Activated CD8-positive, alpha-beta memory T cell treated with anti-CD3 and anti-CD28 coated beads, Interleukin-2, amount 10 ng/mL, durations not matched to agents 7 days and 5 days (primary cell): ENCODE data around the gene HEATR5A. TPM values are rescaled to one million over a fixed set of nuclear protein-coding genes. Genes with fewer than 3 reads are reported as not detected.
A peak's percentile ranks its signal among the peaks of the same experiment; 100 is the strongest.
"Not testable (repeated sequence)": the region's sequence is repeated elsewhere in the genome, so short reads cannot be mapped to it uniquely, and the experiment has no call there.

ENCODE experiments used
- ATAC-seq: fragments of 150-1000 bp; cut with Tn5 transposase; one replicate; pipeline ENCODE4 v1.10.0; 2021; ENCODE audit warnings: moderate library complexity
- CTCF ChIA-PET: fragments of 350-600 bp; sonication (Branson Sonifier 250); formaldehyde crosslinking; loops from one replicate; lab custom pipeline; 2021; ENCODE audit warnings: antibody characterized with exemption; lab: Charles Lee
- DNase-seq: peaks from one replicate; pipeline ENCODE4 v3.0.0-alpha.2; 2020
- H3K27ac Mint-ChIP-seq: one replicate; pipeline ENCODE4 v1.8.0; 2021; ENCODE audit warnings: mild to moderate bottlenecking, mixed read lengths
- H3K27me3 Mint-ChIP-seq: one replicate; pipeline ENCODE4 v1.8.0; 2021; ENCODE audit warnings: mixed read lengths
- H3K36me3 Mint-ChIP-seq: one replicate; pipeline ENCODE4 v1.8.0; 2021; ENCODE audit warnings: mild to moderate bottlenecking, mixed read lengths
- H3K4me1 Mint-ChIP-seq: one replicate; pipeline ENCODE4 v1.8.0; 2021; ENCODE audit warnings: mixed read lengths
- H3K4me3 Mint-ChIP-seq: one replicate; pipeline ENCODE4 v1.8.0; 2021; ENCODE audit warnings: mild to moderate bottlenecking, moderate library complexity, mixed read lengths
- H3K9me3 Mint-ChIP-seq: one replicate; pipeline ENCODE4 v1.8.0; 2022; ENCODE audit warnings: low read depth, mixed read lengths
- total RNA-seq, 2 experiments: library from RNA; stranded (reverse); gene quantifications; one replicate each; pipeline ENCODE4 v1.2.3, GENCODE V29; 2021

HEATR5A gene
- total RNA-seq, 2 experiments from 2014 or later: 8.4 to 18.7 TPM

DNA sequence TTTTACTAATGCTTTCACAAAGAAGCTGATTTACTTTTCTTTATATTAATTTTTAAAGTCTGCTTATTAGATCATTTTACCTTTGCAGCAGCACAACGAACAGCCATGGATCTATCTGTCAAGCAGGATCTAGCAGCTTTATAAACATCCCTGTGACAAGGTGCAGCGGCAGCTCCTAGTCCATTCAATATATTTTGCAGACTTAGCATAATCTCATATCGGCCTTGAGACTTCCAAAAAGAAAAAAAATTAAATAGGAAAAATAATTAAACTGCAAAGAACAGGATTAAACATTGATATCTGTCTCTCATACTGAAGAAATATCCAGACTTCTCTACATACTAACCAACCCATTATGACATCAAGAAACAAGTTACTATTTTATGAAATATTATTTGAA is 25.2 kb downstream of the HEATR5A start:
- peaks cover 8% of the 10 kb centered on the region for H3K36me3 Mint-ChIP-seq
- no peaks in the 10 kb centered on the region for H3K9me3 Mint-ChIP-seq
- H3K27ac Mint-ChIP-seq: no peak overlapping the region
- DNase-seq (no peak), ATAC-seq (no peak)
- H3K4me1 Mint-ChIP-seq: peaks cover 9% of the 10 kb centered on the region
- H3K4me3 Mint-ChIP-seq: no peak overlapping the region
- H3K27me3 Mint-ChIP-seq: no peaks in the 10 kb centered on the region
- CTCF ChIA-PET: interaction anchor here (0.6 to 1.7 kb wide), 2 partner anchors 25 to 360 kb away, joined by 3 to 4 read pairs; partner anchors contain the start of gene HEATR5A

DNA sequence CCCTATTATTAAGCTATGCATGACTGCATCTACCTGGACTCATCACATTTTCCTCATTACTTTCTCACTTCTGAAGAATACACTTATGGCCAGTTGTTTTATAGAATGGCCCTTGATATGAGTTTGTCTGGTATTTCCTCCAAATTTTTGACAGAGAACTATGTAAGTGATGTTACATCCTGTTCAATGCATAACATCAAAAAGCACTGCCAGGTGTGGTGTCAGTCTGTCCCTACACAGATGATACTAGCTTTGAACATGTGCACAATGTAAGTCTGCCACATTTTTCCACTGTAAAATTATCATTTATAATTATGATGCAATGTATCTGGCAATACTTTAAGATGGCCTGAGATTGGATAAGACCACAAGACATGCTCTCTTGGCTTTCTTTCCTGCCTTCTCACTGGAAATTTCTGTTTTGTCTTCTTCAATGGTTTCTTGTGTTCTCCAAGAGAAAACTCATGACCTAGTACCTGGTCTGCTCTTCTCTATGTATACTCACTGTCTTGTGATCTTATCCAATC is 28.3 kb downstream of the HEATR5A start:
- no peak for ATAC-seq
- H3K4me3 Mint-ChIP-seq: no peak overlapping the region
- no peak for DNase-seq
- H3K27ac Mint-ChIP-seq: no peak overlapping the region
- CTCF ChIA-PET: interaction anchor here (1.2 to 1.6 kb wide), 2 partner anchors 14 to 28 kb away, joined by 3 read pairs; no protein-coding TSS in a partner anchor
- H3K4me1 Mint-ChIP-seq: peaks cover 18% of the 10 kb centered on the region
- no peaks in the 10 kb centered on the region for H3K27me3 Mint-ChIP-seq
- no peaks in the 10 kb centered on the region for H3K9me3 Mint-ChIP-seq
- H3K36me3 Mint-ChIP-seq: peaks cover 1% of the 10 kb centered on the region

DNA sequence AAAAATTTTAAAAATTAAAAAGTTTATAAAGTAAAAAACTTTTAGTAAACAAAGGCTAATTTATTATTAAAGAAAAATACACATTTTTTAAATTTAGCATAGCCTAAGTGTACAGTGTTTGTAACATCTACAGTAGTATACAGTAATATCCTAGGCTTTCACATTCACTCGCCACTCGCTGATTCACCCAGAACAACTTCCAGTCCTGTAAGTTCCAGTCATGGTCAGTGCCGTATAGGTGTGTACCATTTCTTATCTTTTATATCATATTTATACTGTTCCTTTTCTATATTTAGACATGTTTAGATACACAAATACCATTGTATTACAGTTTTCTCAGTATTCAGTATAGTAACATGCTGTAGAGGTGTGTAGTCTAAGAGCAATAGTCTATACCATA is 28.9 kb downstream of the HEATR5A start:
- no peak overlapping the region for H3K4me3 Mint-ChIP-seq
- no peak overlapping the region for H3K27ac Mint-ChIP-seq
- H3K9me3 Mint-ChIP-seq: no peaks in the 10 kb centered on the region
- no peaks in the 10 kb centered on the region for H3K27me3 Mint-ChIP-seq
- CTCF ChIA-PET: interaction anchor here (1.6 kb wide), 1 partner anchor 28 kb away, joined by 3 read pairs; no protein-coding TSS in a partner anchor
- DNase-seq (no peak), ATAC-seq (no peak)
- H3K36me3 Mint-ChIP-seq: peaks cover 1% of the 10 kb centered on the region
- H3K4me1 Mint-ChIP-seq: peaks cover 18% of the 10 kb centered on the region

DNA sequence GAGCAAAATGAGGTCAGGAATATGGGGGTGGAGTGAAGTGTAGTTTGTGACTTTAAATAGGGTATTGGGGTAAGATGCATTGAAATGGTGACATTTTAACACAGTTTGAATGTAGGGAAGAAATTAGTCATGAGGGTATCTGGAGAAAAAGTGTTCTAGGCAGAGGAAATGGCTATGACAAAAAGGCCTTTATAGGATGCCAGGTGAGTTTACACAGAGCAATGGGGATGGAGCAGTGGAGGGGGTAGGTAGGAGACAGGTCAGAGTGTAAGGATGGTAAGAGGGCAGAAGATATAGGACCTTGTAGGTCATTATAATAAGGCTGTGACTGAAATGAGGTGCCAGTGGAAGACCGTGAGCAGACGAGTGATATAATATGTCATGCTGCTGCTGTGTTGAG is 30.4 kb downstream of the HEATR5A start:
- H3K27ac Mint-ChIP-seq: no peak overlapping the region
- DNase-seq: no peak
- no peaks in the 10 kb centered on the region for H3K36me3 Mint-ChIP-seq
- no peak overlapping the region for H3K4me3 Mint-ChIP-seq
- H3K4me1 Mint-ChIP-seq: peaks cover 18% of the 10 kb centered on the region
- no peak for ATAC-seq
- H3K9me3 Mint-ChIP-seq: no peaks in the 10 kb centered on the region
- no peaks in the 10 kb centered on the region for H3K27me3 Mint-ChIP-seq
- CTCF ChIA-PET: no interaction called here

DNA sequence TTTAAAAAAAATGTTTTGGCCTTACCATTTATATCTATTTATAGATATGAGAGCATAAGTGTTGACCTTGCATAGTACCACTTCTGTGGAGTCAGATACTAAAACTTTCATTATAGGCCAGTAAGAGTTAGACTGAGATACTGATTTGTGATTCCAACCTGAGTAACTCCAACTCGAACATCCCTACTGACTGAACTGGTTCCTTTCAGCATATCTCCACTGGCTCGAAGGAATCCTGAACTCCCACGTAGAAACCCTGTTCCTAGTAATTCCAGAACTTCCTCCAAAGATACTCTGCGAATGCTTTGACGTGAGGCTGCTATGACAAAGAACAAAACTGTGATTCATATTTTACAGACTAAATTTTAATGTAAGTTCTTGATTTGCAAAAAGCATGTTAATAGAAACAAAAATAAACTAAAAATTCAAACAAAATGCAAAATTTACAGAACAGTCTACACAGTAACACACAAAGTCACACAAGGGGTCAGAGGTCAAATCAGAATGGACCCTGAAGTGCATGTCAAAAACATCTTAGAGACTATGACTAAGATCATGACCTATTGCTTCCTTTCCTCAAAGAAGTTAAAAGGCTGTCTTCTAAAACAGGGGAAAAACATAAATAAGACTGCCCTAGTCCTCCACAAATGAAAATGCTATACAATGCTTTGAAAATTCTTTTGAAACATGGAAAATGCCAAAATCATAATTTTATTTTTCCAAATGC is 31.5 kb downstream of the HEATR5A start:
- peak; percentile 42 for ATAC-seq
- CTCF ChIA-PET: no interaction called here
- peaks cover 18% of the 10 kb centered on the region for H3K4me1 Mint-ChIP-seq
- H3K36me3 Mint-ChIP-seq: no peaks in the 10 kb centered on the region
- no peaks in the 10 kb centered on the region for H3K27me3 Mint-ChIP-seq
- peak overlapping the region; percentile 32 for H3K27ac Mint-ChIP-seq
- no peak for DNase-seq
- no peaks in the 10 kb centered on the region for H3K9me3 Mint-ChIP-seq
- no peak overlapping the region for H3K4me3 Mint-ChIP-seq

DNA sequence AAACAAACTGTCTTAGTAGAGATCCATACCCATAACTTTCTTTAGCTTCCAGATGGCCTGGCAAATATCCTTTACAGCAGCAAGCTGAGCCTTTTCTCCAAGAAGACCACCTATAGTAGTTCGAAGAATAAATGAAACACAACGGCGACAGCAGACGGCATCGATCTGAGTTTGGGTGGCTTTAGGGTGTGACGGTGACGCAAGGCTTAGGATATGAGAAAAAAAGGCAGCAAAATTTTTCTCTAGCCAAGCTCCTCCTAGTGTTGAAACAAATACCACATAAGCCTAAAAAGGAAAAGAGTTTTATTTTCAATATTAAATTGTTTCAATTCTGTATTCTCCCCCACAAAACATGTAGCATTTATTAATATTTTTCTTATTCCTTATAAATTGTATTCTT is 33.3 kb downstream of the HEATR5A start:
- H3K9me3 Mint-ChIP-seq: no peaks in the 10 kb centered on the region
- H3K4me3 Mint-ChIP-seq: no peak overlapping the region
- H3K27me3 Mint-ChIP-seq: no peaks in the 10 kb centered on the region
- no peak for DNase-seq
- H3K27ac Mint-ChIP-seq: no peak overlapping the region
- peaks cover 1% of the 10 kb centered on the region for H3K36me3 Mint-ChIP-seq
- CTCF ChIA-PET: interaction anchor here (0.7 kb wide), 1 partner anchor 191 kb away, joined by 3 read pairs; no protein-coding TSS in a partner anchor
- peaks cover 18% of the 10 kb centered on the region for H3K4me1 Mint-ChIP-seq
- ATAC-seq: no peak

DNA sequence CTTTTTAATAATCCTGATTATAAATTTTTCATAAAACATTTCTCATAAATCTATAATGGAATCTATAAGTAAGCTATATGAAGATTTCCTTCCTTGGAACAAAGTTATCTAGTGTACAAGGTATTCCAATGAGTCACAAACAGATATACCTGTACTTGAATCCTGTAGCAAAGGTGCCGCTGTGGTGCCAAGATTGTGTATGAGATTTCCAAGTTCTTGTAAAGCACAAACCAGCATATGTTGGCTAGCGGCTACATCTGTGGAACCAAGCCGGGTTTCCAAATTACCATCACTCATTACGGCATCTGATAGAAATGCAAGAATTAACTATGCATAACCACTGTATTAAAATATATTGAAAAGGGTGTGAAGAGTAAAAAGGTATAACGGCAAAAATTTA is 34.1 kb downstream of the HEATR5A start:
- Mint-ChIP-seq H3K27ac (no peak overlapping the region), H3K4me3 (no peak overlapping the region), H3K4me1 (peaks cover 18% of the 10 kb centered on the region), H3K36me3 (peaks cover 1% of the 10 kb centered on the region), H3K27me3 (no peaks in the 10 kb centered on the region), H3K9me3 (no peaks in the 10 kb centered on the region)
- CTCF ChIA-PET: no interaction called here
- ATAC-seq (no peak), DNase-seq (no peak)

DNA sequence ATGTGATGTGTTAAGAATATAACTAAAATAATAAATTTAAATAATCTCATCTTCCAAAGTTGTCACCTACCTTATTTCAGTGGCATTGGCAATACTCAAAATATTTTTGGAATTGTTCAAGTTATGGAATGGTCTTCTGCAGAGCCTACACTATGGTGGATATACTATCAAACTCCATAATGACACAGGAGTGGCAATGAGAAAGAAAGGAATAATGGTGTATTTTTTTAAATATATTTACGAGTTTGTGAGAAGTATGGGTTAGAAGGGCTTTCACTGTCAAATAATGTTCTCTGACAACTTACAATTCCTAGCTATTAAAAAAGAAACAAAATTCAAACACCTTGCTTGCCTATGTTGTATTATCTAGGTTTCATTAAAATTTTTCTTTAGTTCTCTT is 38.1 kb downstream of the HEATR5A start:
- Mint-ChIP-seq H3K4me1 (peaks cover 7% of the 10 kb centered on the region), H3K9me3 (no peaks in the 10 kb centered on the region), H3K27ac (no peak overlapping the region), H3K27me3 (no peaks in the 10 kb centered on the region), H3K36me3 (peaks cover 1% of the 10 kb centered on the region), H3K4me3 (no peak overlapping the region)
- ATAC-seq: no peak
- DNase-seq: no peak
- CTCF ChIA-PET: no interaction called here

DNA sequence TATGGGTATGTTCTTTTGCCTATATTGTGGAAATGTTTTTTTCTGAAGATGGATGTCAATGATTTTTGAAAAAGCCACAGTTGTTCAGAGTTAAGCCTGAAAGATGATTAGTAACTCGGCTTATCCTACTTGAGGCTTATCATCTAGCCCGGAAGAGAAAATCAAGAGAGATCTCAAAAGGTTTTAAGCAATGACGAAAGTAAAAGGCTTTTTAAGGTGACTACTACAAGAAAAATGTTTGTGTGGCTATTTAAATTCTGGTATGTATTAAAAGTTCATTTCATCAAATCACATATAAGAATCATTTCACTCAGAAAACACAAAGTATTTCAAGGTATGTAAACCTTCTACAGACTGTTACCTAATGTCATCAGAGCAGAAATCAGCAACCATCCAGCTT is 40.2 kb downstream of the HEATR5A start:
- H3K36me3 Mint-ChIP-seq: peaks cover 3% of the 10 kb centered on the region
- DNase-seq (no peak), ATAC-seq (no peak)
- H3K27me3 Mint-ChIP-seq: no peaks in the 10 kb centered on the region
- no peak overlapping the region for H3K4me3 Mint-ChIP-seq
- H3K4me1 Mint-ChIP-seq: peaks cover 7% of the 10 kb centered on the region
- H3K27ac Mint-ChIP-seq: no peak overlapping the region
- CTCF ChIA-PET: no interaction called here
- no peaks in the 10 kb centered on the region for H3K9me3 Mint-ChIP-seq

DNA sequence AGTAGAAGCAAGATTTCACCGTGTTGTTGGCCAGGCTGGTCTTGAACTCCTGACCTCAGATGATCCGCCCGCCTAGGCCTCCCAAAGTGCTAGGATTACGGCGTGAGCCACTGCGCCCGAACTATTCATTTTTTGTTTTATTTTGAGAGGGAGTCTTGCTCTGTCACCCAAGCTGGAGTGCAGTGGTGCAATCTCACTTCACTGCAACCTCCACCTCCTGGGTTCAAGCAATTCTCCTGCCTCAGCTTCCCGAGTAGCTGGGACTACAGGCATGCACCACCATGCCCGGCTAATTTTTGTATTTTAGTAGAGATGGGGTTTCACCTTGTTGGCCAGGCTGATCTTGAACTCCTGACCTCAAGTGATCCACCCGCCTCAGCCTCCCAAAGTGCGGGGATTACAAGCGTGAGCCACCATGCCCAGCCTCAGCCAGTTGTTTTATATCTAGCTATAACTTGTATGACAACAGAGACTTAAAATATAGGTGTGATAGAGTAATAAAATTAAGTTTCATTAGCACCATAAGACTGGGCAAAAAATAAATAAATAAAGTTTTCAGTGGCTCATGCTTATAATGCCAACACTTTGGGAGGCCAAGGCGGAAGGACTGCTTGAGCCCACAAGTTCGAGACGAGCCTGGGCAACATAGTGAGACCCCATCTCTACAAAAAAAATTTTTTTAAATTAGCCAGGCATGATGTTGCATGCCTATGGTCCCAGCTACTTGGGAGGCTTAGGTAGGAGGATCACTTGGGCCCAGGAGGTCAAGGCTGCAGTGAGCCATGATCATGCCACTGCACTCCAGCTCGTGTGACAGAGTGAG is 41.0 kb downstream of the HEATR5A start:
- H3K27me3 Mint-ChIP-seq, H3K9me3 Mint-ChIP-seq, H3K27ac Mint-ChIP-seq, H3K4me3 Mint-ChIP-seq, ATAC-seq, DNase-seq, CTCF ChIA-PET, H3K36me3 Mint-ChIP-seq, H3K4me1 Mint-ChIP-seq: not testable (repeated sequence)

DNA sequence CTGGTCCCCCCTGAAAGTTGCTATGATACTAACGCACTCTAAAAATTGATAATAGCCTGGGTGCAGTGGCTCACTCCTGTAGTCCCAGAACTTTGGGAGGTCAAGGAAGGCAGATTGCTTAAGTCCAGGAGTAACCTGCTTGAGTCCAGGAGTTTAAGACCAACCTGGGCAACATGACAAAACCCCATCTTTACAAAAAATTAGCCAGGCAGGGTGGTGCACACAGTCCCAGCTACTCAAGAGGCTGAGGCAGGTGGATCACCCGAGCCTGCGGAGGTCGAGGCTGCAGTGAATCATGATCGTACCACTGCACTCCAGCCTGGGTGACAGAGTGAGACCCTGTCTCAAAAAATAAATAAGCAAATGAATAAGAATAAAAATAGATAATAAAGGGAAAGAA is 42.9 kb downstream of the HEATR5A start:
- H3K9me3 Mint-ChIP-seq: no peaks in the 10 kb centered on the region
- H3K4me1 Mint-ChIP-seq: peaks cover 7% of the 10 kb centered on the region
- CTCF ChIA-PET: interaction anchor here (0.6 to 2.0 kb wide), 3 partner anchors 15 to 170 kb away, joined by 3 to 5 read pairs (median 3); partner anchors contain the start of gene HECTD1
- H3K27me3 Mint-ChIP-seq: no peaks in the 10 kb centered on the region
- H3K36me3 Mint-ChIP-seq: peaks cover 4% of the 10 kb centered on the region
- H3K4me3 Mint-ChIP-seq: no peak overlapping the region
- H3K27ac Mint-ChIP-seq: no peak overlapping the region
- no peak for ATAC-seq
- DNase-seq: no peak

DNA sequence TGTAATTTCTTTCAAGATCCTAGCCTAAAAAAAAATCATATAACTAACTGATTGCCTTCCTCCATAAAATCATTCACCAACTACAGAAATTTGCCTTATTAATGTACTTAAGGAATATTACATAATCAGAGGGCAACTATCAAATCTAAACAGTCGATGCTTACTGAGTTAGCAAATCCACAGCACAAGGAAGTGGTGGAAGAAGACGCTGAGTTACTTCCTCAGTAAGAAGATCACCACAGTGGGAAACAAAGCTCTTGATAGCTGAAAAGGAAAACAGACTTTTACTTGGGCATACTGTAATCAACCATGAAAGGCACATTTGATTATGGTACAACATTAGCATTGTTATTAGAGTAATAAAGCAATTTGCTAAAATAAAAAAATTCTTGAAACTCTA is 48.7 kb downstream of the HEATR5A start:
- CTCF ChIA-PET: interaction anchor here (0.6 to 1.0 kb wide), 4 partner anchors 37 to 223 kb away, joined by 3 read pairs; partner anchors contain the start of gene HEATR5A
- no peaks in the 10 kb centered on the region for H3K27me3 Mint-ChIP-seq

DNA sequence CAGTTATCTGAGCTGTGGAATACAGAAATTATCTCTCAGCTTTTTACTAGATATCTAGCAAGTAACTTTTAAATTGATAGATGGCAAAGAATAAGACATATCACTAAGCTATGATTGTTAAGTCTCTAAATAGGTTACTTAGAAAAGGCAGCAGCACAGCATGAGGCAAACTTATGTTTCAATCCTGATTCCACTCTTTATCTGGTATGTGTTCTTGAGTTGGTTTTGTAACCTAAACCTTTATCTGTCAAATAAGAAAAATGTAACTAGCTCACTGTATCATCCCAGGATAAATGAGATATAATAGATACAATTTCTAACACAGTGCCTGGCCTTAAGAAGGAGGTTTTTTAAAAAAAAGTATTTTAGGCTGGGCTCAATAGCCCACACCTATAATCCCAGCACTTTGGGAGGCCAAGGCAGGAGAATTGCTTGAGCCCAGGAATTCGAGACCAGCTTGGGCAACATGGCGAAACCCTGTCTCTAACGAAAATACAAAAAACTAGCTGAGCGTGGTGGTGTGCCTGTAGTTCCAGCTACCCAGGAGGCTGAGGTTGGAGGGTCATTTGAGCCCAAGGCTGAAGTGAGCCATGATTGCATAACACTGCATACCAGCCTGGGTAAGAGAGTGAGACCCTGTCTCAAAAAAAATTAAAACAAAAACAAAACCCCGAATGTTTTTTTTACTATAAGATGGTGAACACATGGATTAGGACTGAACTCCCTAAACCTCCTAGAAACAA is 56.8 kb downstream of the HEATR5A start:
- Mint-ChIP-seq H3K36me3 (no peaks in the 10 kb centered on the region), H3K9me3 (no peaks in the 10 kb centered on the region), H3K27me3 (no peaks in the 10 kb centered on the region), H3K4me3 (no peak overlapping the region), H3K4me1 (no peaks in the 10 kb centered on the region), H3K27ac (no peak overlapping the region)
- DNase-seq: no peak
- no peak for ATAC-seq
- CTCF ChIA-PET: no interaction called here

More for the DNA sequence above, 48.7 kb downstream of the HEATR5A start:
- ATAC-seq (no peak), DNase-seq (no peak)
- Mint-ChIP-seq H3K4me3 (no peak overlapping the region), H3K4me1 (peaks cover 10% of the 10 kb centered on the region), H3K27ac (peak overlapping the region; percentile 38), H3K9me3 (no peaks in the 10 kb centered on the region), H3K36me3 (peaks cover 4% of the 10 kb centered on the region)
